Stimulated activated CD4-positive, alpha-beta T cell treated with anti-CD3 and anti-CD28 coated beads, TNF-alpha, amount 100 ng/mL, for 48 hours (primary cell): ENCODE measurements around the gene CCDC170.

Source experiments
- DNase-seq, 3 donors: peaks; one replicate each; pipeline ENCODE4 v3.0.0-alpha.2; 2020; ENCODE audit warnings: low read depth in 3 of 3

The CCDC170 gene

GRCh38 chr6:151618717-151619116, 124.9 kb downstream of the CCDC170 start:
- DNase-seq = no peak

GRCh38 chr6:151620179-151620578, 126.4 kb downstream of the CCDC170 start:
- no peak for DNase-seq

GRCh38 chr6:151624071-151624470, 130.3 kb downstream of the CCDC170 start:
- no peak for DNase-seq

- DNase-seq = no peak
These were observed 130.7 kb downstream of the CCDC170 start for GRCh38 chr6:151624481-151624880.

GRCh38 chr6:151624900-151625536, 131.2 kb downstream of the CCDC170 start:
- no peak for DNase-seq

- no peak for DNase-seq
These were observed 134.1 kb downstream of the CCDC170 start for GRCh38 chr6:151627689-151628444.

- no peak for DNase-seq
These were observed 136.0 kb downstream of the CCDC170 start for GRCh38 chr6:151629791-151630190.

GRCh38 chr6:151630387-151630786, 136.6 kb downstream of the CCDC170 start:
- DNase-seq = no peak

GRCh38 chr6:151630991-151631655, 137.3 kb downstream of the CCDC170 start:
- no peak for DNase-seq

GRCh38 chr6:151632415-151632987, 138.7 kb downstream of the CCDC170 start:
- DNase-seq = no peak

- DNase-seq = no peak
These were observed 139.9 kb downstream of the CCDC170 start for GRCh38 chr6:151633526-151634335.

GRCh38 chr6:151634336-151634720, 140.5 kb downstream of the CCDC170 start:
- no peak for DNase-seq

- DNase-seq = no peak
These were observed 141.9 kb downstream of the CCDC170 start for GRCh38 chr6:151635741-151636140.

GRCh38 chr6:151637814-151638213, 144.0 kb downstream of the CCDC170 start:
- DNase-seq = no peak

GRCh38 chr6:151639750-151640149, 145.9 kb downstream of the CCDC170 start:
- DNase-seq = no peak

GRCh38 chr6:151641028-151641427, 147.2 kb downstream of the CCDC170 start:
- DNase-seq = no peak

- no peak for DNase-seq
These were observed 154.3 kb downstream of the CCDC170 start for GRCh38 chr6:151647976-151648639.

GRCh38 chr6:151649835-151650234, 156.0 kb downstream of the CCDC170 start:
- DNase-seq = no peak

- no peak for DNase-seq
These were observed 157.8 kb downstream of the CCDC170 start for GRCh38 chr6:151651639-151652038.

- no peak for DNase-seq
These were observed 158.5 kb downstream of the CCDC170 start for GRCh38 chr6:151652325-151652724.

- no peak for DNase-seq
These were observed 161.3 kb downstream of the CCDC170 start for GRCh38 chr6:151655099-151655498.
